HEK293 (cell line): ENCODE data around the gene THBS3.
"Not testable (repeated sequence)": the region's sequence is repeated elsewhere in the genome, so short reads cannot be mapped to it uniquely, and the experiment has no call there.

Experiments used
- CTCF ChIA-PET: fragments of 350-600 bp; formaldehyde crosslinking; extraction: SDS; loops from one replicate; lab custom pipeline; 2021; ENCODE audit warnings: antibody characterized with exemption; lab: Yijun Ruan, JAX
- POLR2A ChIA-PET: fragments of 300-600 bp; formaldehyde crosslinking; extraction: SDS; loops from one replicate; lab custom pipeline; 2020; ENCODE audit warnings: antibody characterized with exemption, inconsistent platforms; lab: Yijun Ruan, JAX
- H3K27ac ChIP-seq: fragments of 200-500 bp; sonication (Bioruptor generic); 2 replicates; pipeline ENCODE4 v1.5.1; 2014; ENCODE audit warnings: low read depth, low read length, control low read depth, inconsistent platforms; ENCODE audit errors: extremely low read depth
- H3K36me3 ChIP-seq, 2 experiments: fragments of 200-500 bp in 1 of 2; sonication (Bioruptor generic) in 1 of 2; 1 replicate in 1 of 2; 2 replicates in 1 of 2; pipeline ENCODE4 v1.5.1; 2014 to 2017; ENCODE audit warnings: inconsistent platforms in 2 of 2, low read length in 2 of 2; ENCODE audit not compliant: control insufficient read depth in 2 of 2, insufficient read depth in 1 of 2
- H3K4me1 ChIP-seq: fragments of 200-500 bp; sonication (Bioruptor generic); 2 replicates; pipeline ENCODE4 v1.5.1; 2014; ENCODE audit warnings: mild to moderate bottlenecking, low read length, inconsistent platforms; ENCODE audit not compliant: control insufficient read depth, insufficient read depth
- H3K4me3 ChIP-seq: 2 replicates; pipeline ENCODE4 v1.5.1; 2011; ENCODE audit warnings: low read depth, mild to moderate bottlenecking, control low read depth, low read length, moderate library complexity
- H3K9me3 ChIP-seq: fragments of 200-500 bp; sonication (Bioruptor generic); 2 replicates; pipeline ENCODE4 v1.5.1; 2014; ENCODE audit warnings: low read depth, low read length, inconsistent platforms; ENCODE audit not compliant: control insufficient read depth, insufficient read depth
- GLI2 ChIP-seq: fragments of 450-650 bp; formaldehyde crosslinking; IDR thresholded peaks from 2 replicates; pipeline ENCODE4; 2017; ENCODE audit warnings: missing biosample characterization, missing genetic modification characterization, low read depth, borderline replicate concordance
- GLIS2 ChIP-seq: fragments of 450-650 bp; formaldehyde crosslinking; IDR thresholded peaks from 2 replicates; pipeline ENCODE4 v1.5.1; 2016; ENCODE audit warnings: missing biosample characterization, missing genetic modification characterization
- KLF1 ChIP-seq: fragments of 450-650 bp; formaldehyde crosslinking; IDR thresholded peaks from 2 replicates; pipeline ENCODE4 v1.5.1; 2016; ENCODE audit warnings: missing biosample characterization, missing genetic modification characterization
- KLF8 ChIP-seq: fragments of 450-650 bp; formaldehyde crosslinking; IDR thresholded peaks from 2 replicates; pipeline ENCODE4 v1.5.1; 2016; ENCODE audit warnings: missing biosample characterization, missing genetic modification characterization
- SCRT1 ChIP-seq: fragments of 450-650 bp; formaldehyde crosslinking; IDR thresholded peaks from 2 replicates; pipeline ENCODE4 v1.5.1; 2016; ENCODE audit warnings: missing biosample characterization, missing genetic modification characterization, borderline replicate concordance
- ZNF18 ChIP-seq: fragments of 450-650 bp; formaldehyde crosslinking; IDR thresholded peaks from 2 replicates; pipeline ENCODE4 v1.5.1; 2016; ENCODE audit warnings: missing biosample characterization, missing genetic modification characterization
- ZNF266 ChIP-seq: fragments of 450-650 bp; formaldehyde crosslinking; IDR thresholded peaks from 2 replicates; pipeline ENCODE4 v1.5.1; 2016; ENCODE audit warnings: missing biosample characterization, missing genetic modification characterization, low read depth
- ZNF366 ChIP-seq: fragments of 450-650 bp; formaldehyde crosslinking; conservative IDR thresholded peaks from 2 replicates; pipeline ENCODE4 v1.5.1; 2016; ENCODE audit warnings: missing biosample characterization, missing genetic modification characterization
- ZNF654 ChIP-seq: fragments of 450-650 bp; formaldehyde crosslinking; IDR thresholded peaks from 2 replicates; pipeline ENCODE4 v1.5.1; 2016; ENCODE audit warnings: low read depth, missing biosample characterization, missing genetic modification characterization
- ZNF664 ChIP-seq: fragments of 450-650 bp; formaldehyde crosslinking; IDR thresholded peaks from 2 replicates; pipeline ENCODE4 v1.5.1; 2016; ENCODE audit warnings: missing biosample characterization, missing genetic modification characterization
- TF ChIP-seq, protein P1 (sequence below): fragments of 450-650 bp; formaldehyde crosslinking; IDR thresholded peaks from 2 replicates; pipeline ENCODE4 v1.5.1; 2016; ENCODE audit warnings: missing biosample characterization, missing genetic modification characterization
- TF ChIP-seq, protein P2 (sequence below): fragments of 450-650 bp; formaldehyde crosslinking; IDR thresholded peaks from 2 replicates; pipeline ENCODE4 v1.5.1; 2016; ENCODE audit warnings: missing biosample characterization, missing genetic modification characterization
- TF ChIP-seq, protein P3 (sequence below): fragments of 450-650 bp; formaldehyde crosslinking; IDR thresholded peaks from 2 replicates; pipeline ENCODE4 v1.5.1; 2016; ENCODE audit warnings: missing biosample characterization, missing genetic modification characterization

THBS3 gene

DNA sequence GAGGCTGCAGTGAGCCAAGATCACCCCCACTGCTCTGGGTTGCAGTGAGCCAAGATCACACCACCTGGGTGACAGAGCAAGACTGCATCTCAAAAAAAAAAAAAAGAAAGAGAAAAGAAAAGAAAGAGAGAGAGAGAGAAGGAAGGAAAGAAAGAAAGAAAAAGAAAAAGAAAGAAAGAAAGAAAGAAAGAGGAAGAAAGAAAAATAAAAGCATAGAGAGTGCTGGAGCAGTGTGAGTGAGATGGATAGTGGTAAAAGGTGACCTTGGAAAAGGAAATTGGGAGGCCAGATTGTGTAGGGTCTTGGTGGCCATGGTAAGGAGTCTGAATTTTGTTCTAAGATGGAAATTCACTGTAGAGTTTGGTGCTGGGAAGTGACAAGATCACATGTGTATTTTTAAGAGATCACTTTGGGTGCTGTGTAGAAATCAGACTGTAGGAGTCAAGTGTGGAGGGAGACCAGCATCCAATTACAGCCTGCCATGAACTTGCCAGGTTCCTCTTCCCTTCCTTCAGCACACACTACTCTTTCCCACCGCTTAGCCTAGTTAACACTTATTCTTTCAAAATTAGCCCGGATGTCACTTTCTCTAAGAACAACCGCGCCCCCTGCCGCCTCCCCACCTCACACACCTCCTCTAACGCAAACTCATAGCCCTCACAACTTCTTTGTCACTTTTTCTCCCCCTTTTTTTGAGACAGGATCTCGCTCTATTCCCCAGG lies 18.7 kb upstream of the THBS3 start (continued):
- no peak; the same call in 1 of the 2 replicates for TF ChIP-seq KLF1
- TF ChIP-seq ZNF366 (tag by site-specific recombination), result peak; percentile 95
- TF ChIP-seq ZNF18 (tag by site-specific recombination), result 0 out of 2 replicates have a peak, but pooled peaks have one; percentile 68
- TF ChIP-seq, protein P1, sequence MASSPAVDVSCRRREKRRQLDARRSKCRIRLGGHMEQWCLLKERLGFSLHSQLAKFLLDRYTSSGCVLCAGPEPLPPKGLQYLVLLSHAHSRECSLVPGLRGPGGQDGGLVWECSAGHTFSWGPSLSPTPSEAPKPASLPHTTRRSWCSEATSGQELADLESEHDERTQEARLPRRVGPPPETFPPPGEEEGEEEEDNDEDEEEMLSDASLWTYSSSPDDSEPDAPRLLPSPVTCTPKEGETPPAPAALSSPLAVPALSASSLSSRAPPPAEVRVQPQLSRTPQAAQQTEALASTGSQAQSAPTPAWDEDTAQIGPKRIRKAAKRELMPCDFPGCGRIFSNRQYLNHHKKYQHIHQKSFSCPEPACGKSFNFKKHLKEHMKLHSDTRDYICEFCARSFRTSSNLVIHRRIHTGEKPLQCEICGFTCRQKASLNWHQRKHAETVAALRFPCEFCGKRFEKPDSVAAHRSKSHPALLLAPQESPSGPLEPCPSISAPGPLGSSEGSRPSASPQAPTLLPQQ (tag by site-specific recombination), result 0 out of 2 replicates have a peak, but pooled peaks have one; percentile 12
- TF ChIP-seq, protein P2, sequence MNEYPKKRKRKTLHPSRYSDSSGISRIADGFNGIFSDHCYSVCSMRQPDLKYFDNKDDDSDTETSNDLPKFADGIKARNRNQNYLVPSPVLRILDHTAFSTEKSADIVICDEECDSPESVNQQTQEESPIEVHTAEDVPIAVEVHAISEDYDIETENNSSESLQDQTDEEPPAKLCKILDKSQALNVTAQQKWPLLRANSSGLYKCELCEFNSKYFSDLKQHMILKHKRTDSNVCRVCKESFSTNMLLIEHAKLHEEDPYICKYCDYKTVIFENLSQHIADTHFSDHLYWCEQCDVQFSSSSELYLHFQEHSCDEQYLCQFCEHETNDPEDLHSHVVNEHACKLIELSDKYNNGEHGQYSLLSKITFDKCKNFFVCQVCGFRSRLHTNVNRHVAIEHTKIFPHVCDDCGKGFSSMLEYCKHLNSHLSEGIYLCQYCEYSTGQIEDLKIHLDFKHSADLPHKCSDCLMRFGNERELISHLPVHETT, result peak; percentile 37; the same call in 1 of the 2 replicates
- TF ChIP-seq ZNF654, result peak; percentile 82

DNA sequence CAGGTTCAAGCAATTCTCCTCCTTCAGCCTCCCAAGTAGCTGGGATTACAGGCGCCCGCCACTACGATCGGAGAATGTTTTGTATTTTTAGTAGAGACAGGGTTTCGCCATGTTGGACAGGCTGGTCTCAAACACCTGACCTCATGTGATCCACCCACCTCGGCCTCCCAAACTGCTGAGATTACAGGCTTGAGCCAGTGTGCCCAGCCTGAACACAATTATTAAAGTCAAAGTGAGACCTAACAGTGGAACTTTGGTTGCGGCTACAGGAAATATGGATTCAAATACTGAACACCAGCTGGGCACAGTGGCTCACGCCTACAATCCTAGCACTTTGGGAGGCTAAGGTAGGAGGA lies 17.7 kb upstream of the THBS3 start:
- ChIA-PET CTCF (interaction anchor here (0.6 to 2.9 kb wide), 9 partner anchors 16 to 246 kb away, joined by 3 to 18 read pairs (median 3); partner anchors contain the start of gene HCN3), POLR2A (interaction anchor here (1.1 kb wide), 1 partner anchor 17 kb away, joined by 6 read pairs; the partner anchor contains the start of gene MTX1)
- not testable (repeated sequence) for H3K9me3 ChIP-seq, H3K4me1 ChIP-seq, H3K36me3 ChIP-seq, H3K4me3 ChIP-seq, H3K27ac ChIP-seq

- CTCF ChIA-PET, result interaction anchor here (0.6 to 2.9 kb wide), 5 partner anchors 16 to 100 kb away, joined by 3 to 16 read pairs (median 3); partner anchors contain the start of gene KRTCAP2
- H3K9me3 ChIP-seq, result no peaks in the 10 kb centered on the region
- POLR2A ChIA-PET, result no interaction called here
- TF ChIP-seq ZNF664 (tag by site-specific recombination) (no peak), GLIS2 (no peak), KLF8 (tag by site-specific recombination) (no peak), SCRT1 (tag by site-specific recombination) (no peak), ZNF266 (tag by site-specific recombination) (no peak), GLI2 (tag by site-specific recombination) (no peak)
- TF ChIP-seq, protein P3, sequence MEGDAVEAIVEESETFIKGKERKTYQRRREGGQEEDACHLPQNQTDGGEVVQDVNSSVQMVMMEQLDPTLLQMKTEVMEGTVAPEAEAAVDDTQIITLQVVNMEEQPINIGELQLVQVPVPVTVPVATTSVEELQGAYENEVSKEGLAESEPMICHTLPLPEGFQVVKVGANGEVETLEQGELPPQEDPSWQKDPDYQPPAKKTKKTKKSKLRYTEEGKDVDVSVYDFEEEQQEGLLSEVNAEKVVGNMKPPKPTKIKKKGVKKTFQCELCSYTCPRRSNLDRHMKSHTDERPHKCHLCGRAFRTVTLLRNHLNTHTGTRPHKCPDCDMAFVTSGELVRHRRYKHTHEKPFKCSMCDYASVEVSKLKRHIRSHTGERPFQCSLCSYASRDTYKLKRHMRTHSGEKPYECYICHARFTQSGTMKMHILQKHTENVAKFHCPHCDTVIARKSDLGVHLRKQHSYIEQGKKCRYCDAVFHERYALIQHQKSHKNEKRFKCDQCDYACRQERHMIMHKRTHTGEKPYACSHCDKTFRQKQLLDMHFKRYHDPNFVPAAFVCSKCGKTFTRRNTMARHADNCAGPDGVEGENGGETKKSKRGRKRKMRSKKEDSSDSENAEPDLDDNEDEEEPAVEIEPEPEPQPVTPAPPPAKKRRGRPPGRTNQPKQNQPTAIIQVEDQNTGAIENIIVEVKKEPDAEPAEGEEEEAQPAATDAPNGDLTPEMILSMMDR, result no peak
- H3K4me1 ChIP-seq, result peaks cover 3% of the 10 kb centered on the region
- H3K4me3 ChIP-seq, result no peak overlapping the region
- H3K27ac ChIP-seq, result no peak overlapping the region
- H3K36me3 ChIP-seq, result no peaks in the 10 kb centered on the region
These were observed 15.3 kb upstream of the THBS3 start for GRCh38 chr1:155223047-155223446.

DNA sequence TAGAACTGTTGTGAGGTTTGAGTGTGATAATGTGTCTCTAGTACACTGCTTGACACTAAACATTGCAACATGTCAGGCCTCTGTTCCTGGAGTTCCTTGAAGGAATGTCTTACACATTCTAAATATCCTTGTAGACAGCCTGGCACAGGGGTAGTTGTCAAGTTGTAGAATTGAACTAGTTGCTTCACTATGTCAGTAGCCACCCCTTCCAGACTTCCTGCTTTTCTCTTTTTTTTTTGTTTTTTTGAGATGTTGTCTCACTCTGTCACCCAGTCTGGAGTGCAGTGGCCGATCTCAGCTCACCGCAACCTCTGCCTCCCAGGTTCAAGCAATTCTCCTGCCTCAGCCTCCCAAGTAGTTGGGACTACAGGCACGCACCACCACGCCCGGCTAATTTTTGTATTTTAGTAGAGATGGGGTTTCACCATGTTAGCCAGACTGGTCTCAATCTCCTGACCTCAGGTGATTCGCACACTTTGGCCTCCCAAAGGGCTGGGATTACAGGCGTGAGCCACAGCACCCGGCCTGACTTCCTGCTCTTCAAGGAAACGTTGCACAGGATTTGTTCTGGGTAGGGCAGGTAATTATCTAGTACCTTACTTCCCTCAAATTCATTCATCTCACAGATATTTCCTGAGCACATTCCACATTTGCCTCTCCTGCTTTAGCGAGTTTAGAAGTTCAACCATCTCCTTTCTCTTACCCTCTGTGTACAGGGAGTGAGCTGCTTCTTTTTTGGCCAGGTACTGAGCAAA lies 12.7 kb upstream of the THBS3 start:
- H3K4me1 ChIP-seq, H3K4me3 ChIP-seq, H3K27ac ChIP-seq, POLR2A ChIA-PET, H3K9me3 ChIP-seq: not testable (repeated sequence)
- peaks cover 0 to 12% of the 10 kb centered on the region in 2 experiments; a peak in 1 of 3 replicates for H3K36me3 ChIP-seq
- CTCF ChIA-PET, result interaction anchor here (1.0 kb wide), 1 partner anchor 30 kb away, joined by 3 read pairs; no protein-coding TSS in a partner anchor
